COR-L47 (cell line): ENCODE measurements around the gene EXOC4.
"Not testable (repeated sequence)": the region's sequence is repeated elsewhere in the genome, so short reads cannot be mapped to it uniquely, and the experiment has no call there.

Source experiments
- DNase-seq: peaks from one replicate; lab custom pipeline; 2025; lab: John Stamatoyannopoulos, UW

Gene EXOC4

DNA sequence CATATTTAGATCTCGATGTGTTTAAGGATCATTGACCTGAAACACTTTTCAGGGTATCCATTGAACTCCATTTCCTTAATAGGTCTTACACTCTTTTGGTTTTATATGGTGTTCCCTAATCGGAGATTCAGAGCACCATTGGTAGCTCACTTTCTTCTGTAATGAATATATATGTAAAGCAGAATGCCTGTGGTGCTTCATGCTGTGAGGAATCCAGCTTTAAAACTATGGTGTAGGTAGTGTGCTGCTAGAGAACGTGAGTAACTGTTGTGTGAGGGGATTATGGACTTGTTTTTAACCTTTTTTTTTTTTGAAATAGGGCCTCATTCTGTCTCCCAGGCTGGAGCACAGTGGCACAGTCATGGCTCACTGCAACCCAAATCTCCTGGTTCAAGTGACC lies 497.4 kb downstream of the EXOC4 start:
- no peak for DNase-seq

DNA sequence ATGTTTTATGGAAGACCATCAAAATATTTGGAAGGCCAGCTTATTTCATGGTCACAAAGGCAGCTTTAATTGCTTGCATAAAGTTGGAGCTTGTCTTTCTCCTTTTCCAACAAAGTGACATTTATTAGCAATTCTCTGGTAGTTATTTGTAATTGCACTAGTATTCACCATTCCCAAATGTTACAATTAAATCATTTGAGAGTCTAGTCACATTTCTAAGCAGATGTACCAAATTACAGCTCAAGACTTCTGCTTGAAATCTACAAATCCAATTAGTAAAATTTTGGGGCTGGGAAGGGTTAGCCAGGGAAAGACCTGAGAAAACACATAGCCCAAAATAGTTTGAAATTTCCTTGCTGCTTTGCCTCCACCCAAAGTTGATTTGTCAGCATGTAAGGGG lies 498.2 kb downstream of the EXOC4 start:
- no peak for DNase-seq

DNA sequence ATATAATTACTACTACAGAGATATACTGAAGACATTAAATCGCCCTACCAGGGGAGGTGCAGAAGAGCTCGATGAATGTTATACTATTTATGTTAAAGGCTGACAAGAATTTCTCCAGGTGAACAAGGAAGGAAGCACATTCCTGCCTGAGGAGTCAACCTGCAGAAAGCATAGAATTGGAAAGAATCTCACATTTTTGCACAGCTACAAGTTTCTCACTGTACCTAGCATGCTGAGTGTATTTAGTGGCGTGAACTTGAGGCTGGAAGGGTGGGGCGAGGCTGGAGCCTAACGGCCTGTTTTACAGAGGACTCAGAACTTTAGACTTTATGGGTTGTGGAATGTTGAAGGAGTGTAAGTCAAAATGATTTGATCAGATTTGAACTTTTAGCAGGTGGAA lies 500.6 kb downstream of the EXOC4 start:
- no peak for DNase-seq

DNA sequence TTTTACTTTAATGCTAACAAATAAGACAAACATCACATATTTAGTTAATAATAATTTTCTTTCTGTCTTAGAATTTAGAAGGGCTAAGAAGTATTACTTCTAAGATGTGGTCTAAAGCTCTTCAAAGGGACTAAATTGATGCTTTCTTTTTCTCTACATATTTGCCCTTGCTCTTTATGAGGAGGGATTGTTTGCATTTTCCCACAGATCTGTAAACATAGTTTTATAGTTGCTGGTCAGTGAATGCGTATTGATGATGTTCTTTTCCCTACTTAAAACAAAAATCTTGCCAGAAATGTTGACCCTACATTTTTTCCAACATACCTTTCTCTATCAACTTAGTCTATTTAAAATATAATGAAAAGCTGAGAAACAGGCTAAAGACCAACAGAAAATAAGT lies 501.8 kb downstream of the EXOC4 start:
- DNase-seq = no peak

DNA sequence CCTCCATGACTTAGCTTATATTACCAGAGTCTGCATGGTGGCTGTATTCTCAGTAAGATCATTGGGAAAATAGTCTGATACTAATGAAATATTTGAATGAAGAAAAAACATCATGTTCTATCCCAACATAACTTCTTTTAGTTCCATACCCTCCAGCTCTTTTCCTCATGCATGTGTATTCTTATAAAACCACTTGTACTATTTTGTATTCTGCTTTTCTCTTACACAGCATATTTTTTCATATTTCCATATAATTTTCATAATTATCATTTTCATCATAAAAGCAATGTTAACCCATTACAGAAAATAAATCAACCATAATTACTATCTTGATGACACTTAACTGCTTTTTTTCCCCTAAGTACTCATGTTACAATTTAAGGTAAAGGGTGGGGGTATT lies 503.0 kb downstream of the EXOC4 start:
- DNase-seq = no peak

DNA sequence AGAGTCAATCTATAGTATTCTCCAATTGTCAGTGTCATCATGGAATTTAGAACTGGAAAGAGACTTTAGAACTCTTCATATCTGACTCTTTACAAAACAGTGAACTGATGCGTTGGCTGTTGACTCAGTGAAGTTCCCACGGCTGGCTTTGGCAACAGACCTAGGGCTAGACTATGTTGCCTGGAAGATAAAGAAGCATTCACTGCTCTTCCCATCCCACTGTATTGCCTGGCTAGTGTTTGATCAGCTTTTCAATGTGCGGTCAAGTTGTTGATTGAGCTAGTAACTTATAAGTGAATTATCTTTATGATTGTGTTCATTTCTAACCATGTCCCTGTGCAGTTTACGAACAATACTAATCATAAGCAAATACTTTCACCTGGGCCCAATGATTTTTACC lies 508.6 kb downstream of the EXOC4 start:
- no peak for DNase-seq

DNA sequence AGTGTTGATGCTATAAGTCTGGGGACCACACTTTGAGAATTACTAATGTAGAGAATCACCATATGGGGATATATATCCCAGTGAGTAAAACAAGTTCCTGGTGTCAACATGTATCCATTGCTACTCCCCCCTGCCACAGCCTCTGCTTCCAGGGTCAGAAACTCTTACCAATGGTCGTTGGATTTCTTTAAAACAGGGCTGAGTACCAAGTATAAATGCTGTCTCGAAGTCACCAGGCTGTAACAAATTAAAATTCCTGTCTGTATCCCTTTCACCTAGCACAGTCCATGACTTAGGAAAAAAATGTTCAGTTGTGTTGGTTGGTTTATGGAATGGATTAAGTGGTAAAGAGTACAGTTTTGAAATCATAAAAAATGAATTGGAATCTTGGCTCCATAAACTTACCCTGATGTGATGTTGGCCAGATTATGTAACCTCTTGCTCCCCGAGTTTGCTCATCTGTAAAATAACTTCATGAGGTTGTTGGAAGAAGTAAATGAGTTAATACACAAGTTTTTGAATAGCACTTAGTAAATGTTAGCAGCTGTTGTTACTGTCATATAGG lies 510.3 kb downstream of the EXOC4 start:
- DNase-seq = no peak

DNA sequence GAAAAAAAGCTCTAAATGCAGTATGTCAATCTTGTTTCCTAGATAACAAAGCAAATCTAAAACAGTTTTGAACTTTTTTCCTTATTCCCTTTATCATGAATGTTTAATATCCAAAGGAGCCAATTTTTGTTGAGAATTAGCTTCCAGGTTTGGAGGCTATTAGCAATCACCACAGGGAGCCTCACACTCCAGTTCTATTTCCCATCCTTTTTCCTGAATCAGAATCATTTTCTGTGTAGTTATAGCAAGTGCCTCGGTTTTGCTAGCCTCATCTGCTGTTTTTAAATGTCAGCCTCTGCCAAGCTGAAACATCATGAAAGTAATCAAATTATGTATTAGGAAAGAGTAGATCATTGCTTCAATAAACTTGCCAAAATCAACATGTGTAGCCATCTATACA lies 516.8 kb downstream of the EXOC4 start:
- DNase-seq = no peak

DNA sequence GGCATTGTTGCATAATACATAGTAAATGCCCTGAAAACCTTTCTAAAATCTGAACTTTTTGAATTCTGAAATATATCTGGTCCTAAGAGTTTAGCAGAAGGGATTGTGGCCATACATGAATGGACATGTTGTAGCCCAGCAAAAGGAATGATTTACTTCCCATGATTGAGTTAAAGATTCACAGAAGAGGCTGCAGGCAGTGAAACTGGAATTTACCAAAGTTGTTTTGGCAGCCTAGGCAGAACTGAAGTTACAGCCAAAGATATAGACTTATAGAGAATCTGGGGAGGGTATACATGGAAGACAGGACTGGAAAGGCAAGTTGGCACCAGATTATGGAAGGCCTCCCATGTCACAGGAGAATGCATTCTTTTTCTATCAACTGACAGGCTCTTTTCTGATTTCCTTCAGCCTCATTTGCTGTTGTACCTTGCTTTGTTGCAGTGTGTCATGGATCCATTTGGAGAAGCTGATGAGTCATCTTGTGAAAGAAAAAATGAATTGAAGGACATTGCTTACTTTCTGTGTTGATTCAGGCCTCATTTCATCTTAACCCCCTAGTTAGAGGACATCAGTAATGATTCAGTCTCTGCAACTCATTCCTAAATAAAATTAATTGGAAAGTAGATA lies 518.1 kb downstream of the EXOC4 start:
- no peak for DNase-seq

DNA sequence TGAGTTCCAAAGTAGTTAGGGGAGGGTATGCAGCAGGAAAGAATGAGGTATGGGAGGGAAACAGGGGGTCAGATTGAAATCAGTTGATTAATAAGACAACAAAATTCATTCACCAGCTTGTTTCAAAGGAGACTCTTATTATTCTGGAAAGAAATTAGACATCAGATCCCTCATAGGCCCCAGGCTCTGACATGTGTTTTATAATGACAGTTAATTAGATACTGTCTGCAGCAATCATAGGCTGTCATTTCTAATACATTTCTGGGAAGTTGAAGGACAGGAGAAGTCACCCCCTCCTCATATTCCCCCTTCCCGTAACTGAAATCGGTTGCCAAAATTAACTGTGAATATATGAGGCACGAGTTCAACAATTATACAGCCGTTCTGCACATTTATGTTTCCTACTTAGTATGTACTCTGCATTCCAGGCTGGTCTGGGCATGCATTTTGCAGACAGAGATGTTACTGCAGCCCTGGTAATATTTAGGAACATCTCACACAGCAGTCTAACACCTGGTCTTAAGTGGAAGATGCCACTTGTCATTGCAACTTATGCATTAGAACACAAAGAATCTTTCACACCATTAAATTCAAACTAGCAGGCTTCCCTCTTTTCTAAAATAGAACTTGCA lies 519.0 kb downstream of the EXOC4 start:
- no peak for DNase-seq

DNA sequence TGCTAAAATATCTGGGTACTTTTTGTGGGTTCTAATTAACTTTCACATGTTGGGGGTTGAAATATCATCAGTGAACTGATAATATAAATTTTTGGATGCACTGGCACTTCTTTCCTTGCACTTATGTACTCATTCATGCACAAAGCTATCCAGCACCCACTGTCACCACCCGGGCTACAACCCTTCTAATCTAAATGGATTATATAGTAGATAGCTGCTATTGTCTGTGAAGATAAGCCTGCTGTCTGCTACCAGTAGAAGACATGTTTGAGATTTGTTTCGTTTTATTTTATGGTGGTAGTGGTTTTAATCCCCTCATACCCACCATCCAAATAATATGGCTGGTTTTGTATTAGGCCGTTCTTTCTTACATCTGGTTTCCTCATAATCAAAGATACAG lies 520.7 kb downstream of the EXOC4 start:
- DNase-seq = no peak

DNA sequence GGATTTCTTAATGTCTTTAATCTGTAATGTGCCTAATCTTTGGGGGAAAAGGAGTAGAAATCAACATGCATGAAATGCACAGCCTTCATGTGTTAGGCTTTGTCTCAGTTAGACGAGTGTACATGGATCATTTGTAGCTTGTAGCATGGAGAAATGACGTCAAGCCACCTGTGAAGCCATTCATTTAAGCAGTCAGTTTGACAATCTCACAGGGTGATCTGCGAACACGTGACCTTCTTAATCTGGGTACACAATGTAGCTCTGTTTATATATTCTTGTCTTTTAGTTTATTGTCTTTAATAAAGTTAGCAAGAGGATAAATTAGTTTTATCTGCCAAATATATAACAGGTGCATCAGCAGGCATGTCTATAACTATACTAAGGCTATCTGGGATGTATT lies 522.3 kb downstream of the EXOC4 start:
- no peak for DNase-seq

DNA sequence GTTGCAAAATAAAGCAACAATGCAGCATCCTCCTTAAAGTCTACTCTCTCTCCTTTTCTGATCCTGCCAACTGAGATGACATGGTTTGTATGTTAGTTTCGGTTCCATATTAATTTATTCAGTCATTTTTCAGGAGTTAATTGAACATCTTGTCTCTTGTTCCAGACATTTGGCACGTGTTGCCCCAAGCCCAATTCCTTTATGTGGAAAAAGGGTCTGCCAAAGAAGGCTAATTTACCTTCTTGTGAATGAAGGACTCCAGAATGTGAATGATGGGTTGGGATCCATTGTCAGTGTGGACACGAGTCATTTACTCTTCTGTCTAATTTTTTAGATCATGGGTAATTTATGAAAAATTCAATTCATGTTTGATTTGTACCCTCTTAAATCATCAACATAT lies 523.4 kb downstream of the EXOC4 start:
- no peak for DNase-seq

DNA sequence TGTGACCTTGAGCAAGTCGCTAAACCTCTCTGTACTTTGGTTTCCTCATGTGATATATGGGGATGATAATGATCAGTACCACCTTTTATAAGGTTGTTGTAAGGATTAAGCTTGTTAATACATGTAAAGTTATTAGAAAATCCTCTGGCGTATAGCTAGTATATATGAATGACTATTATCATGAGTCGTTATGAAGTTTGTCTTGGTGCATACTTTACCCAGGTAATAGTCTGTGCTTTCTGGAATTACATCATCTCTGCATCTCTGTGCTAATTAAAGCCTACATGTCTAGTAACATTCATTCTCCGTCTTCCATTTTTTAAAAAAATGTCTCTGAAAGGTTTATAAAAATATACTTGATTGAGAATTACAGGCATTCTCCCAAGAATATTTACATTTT lies 524.8 kb downstream of the EXOC4 start:
- DNase-seq = no peak

DNA sequence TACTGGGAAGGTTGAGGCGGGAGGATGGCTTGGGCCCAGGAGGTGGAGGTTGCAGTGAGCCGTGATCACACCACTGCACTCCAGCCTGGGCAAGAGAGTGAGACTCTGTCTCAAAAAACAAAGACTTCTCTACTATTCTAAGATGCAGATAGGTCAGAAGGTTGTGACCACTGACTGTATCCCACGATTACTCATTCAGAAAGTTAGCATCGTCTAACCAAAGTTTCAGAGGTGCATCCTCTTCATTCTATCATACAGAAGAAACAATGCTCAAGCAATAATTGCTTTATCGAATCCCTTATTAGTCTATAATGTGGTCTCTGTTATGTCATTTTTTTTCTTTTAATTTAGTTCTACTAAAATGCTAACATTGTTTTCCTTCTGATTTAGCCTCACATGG lies 525.6 kb downstream of the EXOC4 start:
- no peak for DNase-seq

DNA sequence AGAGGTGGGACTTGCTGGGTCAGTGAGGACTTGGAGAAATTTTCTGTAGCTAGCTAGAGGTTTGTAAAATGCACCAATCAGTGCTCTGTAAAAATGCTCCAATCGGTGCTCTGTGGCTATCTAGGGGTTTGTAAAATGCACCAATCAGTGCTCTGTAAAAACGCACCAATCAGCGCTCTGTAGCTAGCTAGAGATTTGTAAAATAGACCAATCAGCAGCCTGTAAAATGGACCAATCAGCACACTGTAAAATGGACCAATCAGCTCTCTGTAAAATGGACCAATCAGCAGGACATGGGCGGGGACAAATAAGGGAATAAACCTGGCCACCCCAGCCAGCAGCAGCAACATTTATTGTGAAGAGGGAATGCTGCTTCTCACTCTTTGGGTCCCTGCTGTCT lies 526.7 kb downstream of the EXOC4 start:
- DNase-seq = not testable (repeated sequence)

DNA sequence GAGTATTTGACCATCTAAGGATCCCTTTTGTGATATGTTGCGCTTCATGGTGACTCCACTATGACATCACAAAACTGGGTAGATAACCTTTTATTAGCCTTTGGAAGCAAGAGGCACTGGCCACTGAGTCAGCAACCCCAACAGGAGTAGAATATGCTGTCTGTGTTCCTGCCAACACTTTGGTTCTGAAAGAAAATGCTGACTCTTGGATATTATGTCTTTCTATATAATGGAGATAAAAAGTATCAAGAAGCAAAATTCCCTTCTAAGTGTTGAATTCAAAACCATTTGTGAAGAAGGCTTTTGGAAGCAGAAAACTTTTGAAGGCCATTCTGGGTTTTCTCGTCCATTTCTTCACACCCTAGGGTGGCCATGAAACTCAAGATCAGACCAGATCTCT lies 528.0 kb downstream of the EXOC4 start:
- no peak for DNase-seq

DNA sequence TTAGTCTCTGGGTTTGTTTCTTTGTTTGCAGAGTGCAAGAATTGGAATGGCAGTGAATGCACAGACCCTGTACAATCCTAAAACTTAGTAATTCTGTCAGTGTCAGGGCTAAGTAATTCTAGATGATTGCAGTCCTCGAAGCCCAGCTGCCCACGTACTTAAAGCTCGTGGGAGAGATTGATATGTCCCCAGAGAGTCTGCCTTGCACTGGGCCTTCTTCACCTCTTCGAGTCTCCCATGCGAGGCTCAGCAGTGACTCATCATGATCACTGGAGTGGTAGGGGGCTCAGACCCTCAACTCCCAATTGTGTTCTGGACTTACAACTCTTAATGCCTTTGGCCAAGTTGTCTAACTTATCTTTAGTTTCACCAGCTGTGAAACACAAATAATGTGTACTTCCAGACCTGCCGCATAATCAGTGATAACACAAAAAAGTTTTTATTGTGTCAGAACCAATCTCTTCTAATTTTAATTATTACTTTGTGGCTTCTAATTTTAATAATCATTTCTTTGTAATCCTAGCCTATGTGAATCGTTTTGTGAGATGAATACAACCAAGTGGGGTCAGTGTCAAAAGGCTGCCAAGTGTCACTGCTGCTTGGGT lies 528.7 kb downstream of the EXOC4 start:
- no peak for DNase-seq

DNA sequence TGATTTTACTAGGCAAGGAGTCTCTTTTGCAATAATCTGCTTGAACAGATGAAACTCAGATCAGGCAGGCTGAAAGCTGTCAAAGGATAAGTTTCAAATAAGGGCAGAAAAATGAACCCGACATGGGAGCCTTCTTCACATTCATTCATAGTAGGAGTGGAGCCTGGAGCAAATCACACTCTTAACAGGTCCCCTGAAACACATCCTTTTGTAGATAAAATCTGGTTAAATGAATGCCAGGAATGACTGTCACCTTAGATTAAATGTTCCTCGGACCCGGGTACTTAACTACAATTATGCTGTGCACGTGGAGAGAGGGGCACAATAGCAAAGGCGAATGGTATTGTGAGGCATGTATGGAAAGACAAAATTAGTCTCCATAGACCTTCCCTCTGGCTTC lies 529.6 kb downstream of the EXOC4 start:
- no peak for DNase-seq

DNA sequence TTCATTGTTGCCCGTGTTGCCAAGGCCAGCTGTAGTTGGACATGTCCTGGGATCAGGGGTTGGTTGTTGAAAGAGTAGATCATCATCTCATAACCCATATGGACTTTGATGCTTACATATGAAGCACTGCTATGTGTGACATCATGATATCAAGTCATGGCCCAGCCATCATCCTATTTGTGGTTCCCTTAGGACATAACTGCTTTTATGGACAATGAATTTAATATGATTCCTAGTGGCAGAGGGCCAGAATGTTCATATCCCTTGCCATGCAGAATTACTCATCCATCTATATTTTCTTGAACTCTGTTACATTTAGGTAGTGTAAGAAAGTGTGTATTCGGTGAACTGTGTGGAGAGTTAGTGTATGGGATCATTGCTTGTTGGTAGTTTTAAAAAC lies 530.4 kb downstream of the EXOC4 start:
- no peak for DNase-seq

DNA sequence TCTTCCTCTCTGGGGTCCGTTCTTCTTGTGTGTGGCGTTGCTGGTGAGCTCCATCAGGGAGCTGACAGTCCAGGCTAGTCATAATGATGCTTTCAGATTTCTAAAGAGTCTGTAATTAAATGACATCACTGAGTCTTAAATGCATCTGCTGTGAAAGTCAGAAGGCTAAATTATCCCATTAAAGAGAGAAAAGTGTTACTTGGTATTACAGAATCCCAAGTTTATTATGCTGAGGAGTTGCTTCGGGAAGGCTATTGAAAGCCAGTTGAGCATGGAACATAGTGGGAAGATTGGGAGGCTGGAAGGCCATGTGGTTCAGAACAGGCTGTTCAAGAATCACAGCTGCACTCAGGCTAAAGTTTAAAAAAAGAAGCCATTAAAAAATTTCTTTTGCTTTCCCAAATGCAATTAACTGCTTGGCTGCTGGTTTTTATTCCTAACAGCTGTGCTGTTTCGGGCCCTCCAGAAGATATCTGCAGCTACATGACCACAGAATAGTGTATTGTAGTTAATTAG lies 531.7 kb downstream of the EXOC4 start:
- DNase-seq = no peak

DNA sequence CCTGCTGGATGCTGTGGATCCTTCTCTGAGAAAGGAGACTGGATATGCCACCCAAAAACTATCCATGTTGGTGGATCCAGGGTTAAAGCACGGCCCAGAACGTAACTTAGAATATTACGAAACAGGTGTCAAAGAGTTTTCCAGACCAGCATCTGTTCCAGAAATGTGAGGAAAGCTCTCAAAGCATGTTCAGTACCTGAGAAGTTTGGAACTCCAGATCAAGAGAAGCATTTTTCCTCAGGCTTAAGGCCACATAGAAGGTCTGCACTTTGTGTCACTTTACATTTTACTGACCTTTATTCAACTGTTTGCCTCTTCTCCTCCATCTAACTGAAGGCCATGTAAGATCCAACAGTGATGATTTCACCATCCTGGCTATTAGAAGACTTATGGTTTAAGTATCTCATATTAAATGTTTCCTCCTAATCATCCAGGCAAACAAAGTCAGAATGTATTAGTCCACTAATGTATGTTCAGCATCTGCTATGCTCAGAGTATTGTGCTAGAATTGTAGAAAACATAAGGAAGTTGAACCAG lies 533.6 kb downstream of the EXOC4 start:
- no peak for DNase-seq

DNA sequence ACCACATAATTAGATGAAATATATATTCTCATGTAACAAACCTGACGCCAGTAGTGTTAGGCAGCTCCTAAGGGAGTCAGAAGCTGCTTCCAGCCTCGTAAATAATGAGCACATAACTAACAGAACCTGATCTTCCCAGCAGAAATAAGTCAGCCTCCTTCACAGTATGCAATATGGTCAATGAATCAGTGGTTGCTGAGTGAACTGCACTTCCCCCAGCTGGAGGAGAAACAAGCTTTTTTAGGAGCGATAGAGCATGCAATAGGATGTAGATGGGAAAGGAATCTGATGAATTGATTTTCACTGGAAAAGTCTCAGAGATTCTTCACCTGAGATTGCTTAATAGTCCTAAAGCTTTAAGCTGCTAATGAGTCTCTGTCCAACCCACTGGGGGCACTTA lies 537.1 kb downstream of the EXOC4 start:
- no peak for DNase-seq
